ENCODE data around the gene TGFBRAP1. TPM values are rescaled to one million over a fixed set of nuclear protein-coding genes. Genes with fewer than 3 reads are reported as not detected.
"Not testable (repeated sequence)": the region's sequence is repeated elsewhere in the genome, so short reads cannot be mapped to it uniquely, and the experiment has no call there.

TGFBRAP1 gene
- total and polyA plus RNA-seq, 9 donors, result 7.2 to 19.1 (median 16.4) TPM

DNA sequence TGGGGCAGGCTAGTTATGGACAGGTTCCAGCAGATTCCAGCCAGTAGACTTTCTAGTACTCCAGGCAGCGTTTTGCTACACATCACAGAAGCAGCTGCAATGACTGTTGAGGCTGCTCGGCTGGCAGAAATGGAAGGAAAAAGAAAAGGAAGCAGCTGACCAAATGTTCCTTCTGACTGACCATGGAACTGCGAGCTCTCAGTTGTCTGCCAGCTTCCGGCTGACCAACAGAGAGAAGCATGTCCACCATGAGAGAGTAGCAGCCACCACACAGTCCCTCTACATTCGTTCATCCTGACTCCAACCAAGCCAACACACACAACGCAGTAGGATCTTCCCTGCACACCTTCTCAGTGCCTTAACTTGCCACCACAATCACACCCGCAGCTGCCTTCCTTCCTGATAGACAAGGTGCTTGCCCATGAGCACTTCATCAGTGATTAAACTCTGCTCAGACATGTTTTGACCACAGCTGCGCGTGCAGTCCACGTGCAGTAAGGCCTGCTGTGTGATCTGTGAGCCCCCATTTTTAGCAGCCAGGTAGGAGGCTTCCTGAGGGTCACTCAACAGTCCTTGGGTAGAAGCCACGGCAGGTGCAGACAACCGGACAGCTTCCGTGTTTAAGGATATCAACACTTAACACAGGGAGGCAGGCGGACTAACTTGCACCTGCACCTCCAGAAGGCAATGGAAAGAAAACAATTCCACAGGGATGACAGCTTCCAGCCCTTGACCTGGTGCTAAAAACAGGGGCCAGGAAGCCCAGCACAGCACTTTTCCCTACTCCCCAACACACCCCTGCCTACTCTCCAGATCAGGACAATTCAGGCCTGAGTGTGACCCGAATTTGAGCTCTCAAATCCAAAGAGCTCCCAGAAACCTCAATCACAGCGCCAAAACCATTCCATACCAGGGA, 996 bp downstream of the TGFBRAP1 start:
- peak in 3 of 5 donors; percentile 18 to 45 (median 19) for DNase-seq
- TF ChIP-seq EP300 (IDR thresholded peaks at IDR 0.05) (no peak), CTCF (IDR thresholded peaks at IDR 0.05) (no peak), POLR2A (IDR thresholded peaks at IDR 0.05) (no peak)

GRCh38 chr2:105327690-105328089, 1.8 kb downstream of the TGFBRAP1 start:
- TF ChIP-seq EP300 (IDR thresholded peaks at IDR 0.05) (no peak), POLR2A (IDR thresholded peaks at IDR 0.05) (no peak), CTCF (IDR thresholded peaks at IDR 0.05) (no peak)
- Histone ChIP-seq H3K27me3 (no peaks in the 10 kb centered on the region), H3K4me1 (ENCODE audit: insufficient read depth) (peaks cover 4% of the 10 kb centered on the region), H3K9me3 (no peaks in the 10 kb centered on the region), H3K4me3 (no peak overlapping the region), H3K36me3 (no peaks in the 10 kb centered on the region), H3K27ac (no peak overlapping the region)
- WGBS, 3 donors, result 78 to 87% (median 83%) methylated on average over 2 of the region's 2 CpGs
- intact Hi-C loops (cut with DNase I), result no loop called here
- no peak for DNase-seq

More for the DNA sequence above, 996 bp downstream of the TGFBRAP1 start:
- H3K9me3 ChIP-seq, result no peaks in the 10 kb centered on the region
- intact Hi-C loops (cut with DNase I), result no loop called here
- H3K4me1 ChIP-seq (ENCODE audit: insufficient read depth), result peaks cover 2% of the 10 kb centered on the region
- 17 to 25% (median 22%) methylated on average over 16 of the region's 16 CpGs for WGBS, 3 donors
- H3K27me3 ChIP-seq, result no peaks in the 10 kb centered on the region
- H3K36me3 ChIP-seq, result no peaks in the 10 kb centered on the region
- H3K27ac ChIP-seq, result peak overlapping the region in 1 of 2 donors; percentile 46
- H3K4me3 ChIP-seq, result peak overlapping the region; percentile 56

DNA sequence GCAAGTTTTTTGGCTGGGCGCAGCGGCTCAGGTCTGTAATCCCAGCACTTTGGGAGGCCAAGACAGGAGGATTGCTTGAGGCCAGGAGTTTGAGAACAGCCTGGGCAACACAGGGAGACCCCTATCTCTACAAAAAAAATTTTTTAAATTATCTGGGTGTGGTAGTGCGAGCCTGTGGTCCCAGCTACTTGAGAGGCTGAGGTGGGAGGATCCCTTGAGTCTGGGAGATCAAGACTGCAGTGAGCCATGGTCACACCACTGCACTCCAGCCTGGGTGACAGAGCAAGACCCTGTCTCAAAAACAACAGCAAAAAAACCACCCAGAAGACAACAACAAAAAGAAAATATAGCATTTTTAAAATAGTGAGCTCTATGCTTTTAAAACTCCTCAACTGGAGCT, 2.3 kb downstream of the TGFBRAP1 start:
- intact Hi-C loops (cut with DNase I); H3K36me3 ChIP-seq; H3K4me3 ChIP-seq; DNase-seq; H3K4me1 ChIP-seq (ENCODE audit: insufficient read depth); H3K9me3 ChIP-seq; H3K27me3 ChIP-seq; H3K27ac ChIP-seq: not testable (repeated sequence)
- WGBS, 3 donors, result 85 to 89% (median 89%) methylated on average over 3 of the region's 3 CpGs

- Histone ChIP-seq H3K9me3 (no peaks in the 10 kb centered on the region), H3K27ac (no peak overlapping the region), H3K4me1 (ENCODE audit: insufficient read depth) (peaks cover 4% of the 10 kb centered on the region), H3K27me3 (no peaks in the 10 kb centered on the region), H3K36me3 (no peaks in the 10 kb centered on the region), H3K4me3 (no peak overlapping the region)
- WGBS, 3 donors, result 73 to 90% (median 89%) methylated on average over 3 of the region's 3 CpGs
- no peak for TF ChIP-seq CTCF (IDR thresholded peaks at IDR 0.05)
- no peak for TF ChIP-seq EP300 (IDR thresholded peaks at IDR 0.05)
- TF ChIP-seq POLR2A (IDR thresholded peaks at IDR 0.05), result no peak
- DNase-seq, result no peak
- intact Hi-C loops (cut with DNase I), result no loop called here
These were observed 4.1 kb downstream of the TGFBRAP1 start for GRCh38 chr2:105325389-105325963.

GRCh38 chr2:105324732-105325131, 4.8 kb downstream of the TGFBRAP1 start:
- whole genome bisulfite sequencing, 3 donors, result 76 to 90% (median 85%) methylated on average over 4 of the region's 4 CpGs
- H3K4me3 ChIP-seq, result no peak overlapping the region

More at GRCh38 chr2:105324732-105325131, 4.8 kb downstream of the TGFBRAP1 start:
- Histone ChIP-seq H3K4me1 (ENCODE audit: insufficient read depth) (peaks cover 4% of the 10 kb centered on the region), H3K9me3 (no peaks in the 10 kb centered on the region), H3K27ac (no peak overlapping the region), H3K27me3 (no peaks in the 10 kb centered on the region), H3K36me3 (no peaks in the 10 kb centered on the region)
- intact Hi-C loops (cut with DNase I), result no loop called here
- TF ChIP-seq EP300 (IDR thresholded peaks at IDR 0.05) (no peak), POLR2A (IDR thresholded peaks at IDR 0.05) (no peak), CTCF (IDR thresholded peaks at IDR 0.05) (no peak)
- DNase-seq, result no peak
